KBM-7 (cell line): Measurements from ENCODE around the gene GATA1.

ENCODE experiments used
- DNase-seq: peaks from one replicate; pipeline ENCODE4 v3.0.0-alpha.2; 2015
- in situ Hi-C: fragments of 300-500 bp; cut with MboI; formaldehyde crosslinking; loops from 2 replicates; pipeline ENCODE4 v1.14.3; 2020; ENCODE audit warnings: low sequenced_read_pairs, low pct_unique_long_range_greater_than_20kb, mixed read lengths

The GATA1 gene

DNA sequence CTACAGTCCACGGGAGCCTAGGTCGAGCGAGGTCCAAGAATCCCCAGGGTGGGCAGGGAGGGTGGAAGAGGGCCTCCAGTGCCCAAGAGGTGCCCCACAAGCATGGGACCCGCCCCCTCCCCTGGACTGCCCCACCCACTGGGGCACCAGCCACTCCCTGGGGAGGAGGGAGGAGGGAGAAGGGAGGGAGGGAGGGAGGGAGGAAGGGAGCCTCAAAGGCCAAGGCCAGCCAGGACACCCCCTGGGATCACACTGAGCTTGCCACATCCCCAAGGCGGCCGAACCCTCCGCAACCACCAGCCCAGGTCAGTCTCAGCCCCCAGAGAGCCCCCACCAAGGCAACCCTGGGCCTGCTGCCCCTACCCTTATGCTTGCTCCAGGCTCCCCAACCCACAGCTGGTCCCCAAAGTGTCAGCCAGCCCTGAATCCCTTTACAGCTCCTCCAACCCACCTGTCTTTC, at the start of gene GATA1:
Gene GATA1, plus strand, starts transcription at position 250 of the 460 bp plus-strand sequence. CDS start 4,520 bp downstream, outside the sequence.
- in situ Hi-C loops: no loop called here

GRCh38 chrX:48736878-48737212, 49.5 kb upstream of the GATA1 start:
- in situ Hi-C loops: no loop called here
- DNase-seq: no peak

More for the DNA sequence above, at the start of gene GATA1:
- DNase-seq: no peak

- DNase-seq: peak; percentile 99
- in situ Hi-C loops: no loop called here
These were observed 49.0 kb upstream of the GATA1 start for GRCh38 chrX:48737213-48737938.

DNA sequence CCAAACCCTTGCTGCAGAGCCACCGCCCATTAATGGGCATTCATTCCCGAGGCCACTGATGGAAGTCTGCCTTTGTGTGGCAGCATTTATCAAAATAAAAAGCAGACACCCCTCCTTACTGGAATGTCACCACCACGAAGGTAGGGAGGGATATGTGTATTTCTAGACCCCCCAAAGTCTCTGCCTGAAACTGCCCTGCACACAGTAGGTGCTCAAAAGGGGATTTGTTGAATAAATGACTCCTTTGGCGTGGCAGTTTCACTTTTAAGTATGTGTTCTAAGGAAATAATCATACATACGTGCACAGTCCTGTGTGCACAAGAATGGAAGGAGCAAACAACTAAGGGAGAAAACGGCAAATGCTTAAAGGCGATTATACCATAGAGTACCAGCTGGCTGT, 48.5 kb upstream of the GATA1 start:
- in situ Hi-C loops: no loop called here
- no peak for DNase-seq

GRCh38 chrX:48741834-48742233, 44.6 kb upstream of the GATA1 start:
- DNase-seq: no peak
- in situ Hi-C loops: no loop called here

DNA sequence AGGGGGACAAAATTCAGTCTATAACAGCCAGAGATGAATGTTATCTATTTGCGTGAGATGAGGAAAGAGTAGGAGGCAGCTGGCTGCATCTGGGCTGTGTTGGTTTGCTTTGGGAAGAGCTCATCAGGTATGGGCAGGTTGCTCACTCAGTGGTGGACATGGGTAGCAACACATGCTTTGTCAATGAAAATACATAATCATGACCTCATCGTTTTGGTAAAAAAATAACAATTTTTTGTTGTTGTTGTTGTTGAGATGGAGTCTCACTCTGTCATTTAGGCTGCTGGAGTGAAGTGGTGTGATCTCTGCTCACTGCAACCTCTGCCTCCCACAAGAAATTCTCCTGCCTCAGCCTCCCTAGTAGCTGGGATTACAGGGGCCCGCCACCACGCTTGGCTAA, 41.2 kb upstream of the GATA1 start:
- no peak for DNase-seq
- in situ Hi-C loops: no loop called here

DNA sequence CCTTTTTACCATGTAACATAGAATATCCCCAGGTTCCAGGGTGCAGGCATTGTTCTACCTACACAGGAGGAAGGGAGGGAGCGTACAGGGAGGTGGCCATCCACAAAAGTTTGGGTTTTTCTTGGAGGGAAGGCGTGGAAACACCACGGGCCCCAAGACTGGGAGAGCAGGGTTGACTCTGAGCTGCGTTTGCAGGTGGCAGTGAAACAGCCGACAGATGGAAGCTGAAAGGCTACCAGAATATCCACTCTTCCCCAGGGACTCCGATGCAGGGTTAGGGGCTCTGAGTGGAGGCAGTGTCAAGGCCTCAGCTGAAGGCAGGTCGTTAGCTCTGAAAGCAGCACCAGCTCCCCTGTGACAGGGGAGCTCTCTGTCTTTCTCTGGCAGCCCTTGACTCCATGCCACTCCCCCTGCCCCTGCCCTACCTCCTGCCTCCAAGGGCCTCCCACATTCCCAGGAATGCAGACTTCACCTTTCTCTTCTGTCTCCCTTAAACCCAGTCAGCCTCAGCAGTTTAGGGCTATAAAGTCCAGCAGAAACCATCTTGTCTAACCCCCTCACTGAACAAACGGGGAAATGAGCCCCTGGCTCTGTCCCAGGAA, 38.9 kb upstream of the GATA1 start:
- no peak for DNase-seq
- in situ Hi-C loops: no loop called here

DNA sequence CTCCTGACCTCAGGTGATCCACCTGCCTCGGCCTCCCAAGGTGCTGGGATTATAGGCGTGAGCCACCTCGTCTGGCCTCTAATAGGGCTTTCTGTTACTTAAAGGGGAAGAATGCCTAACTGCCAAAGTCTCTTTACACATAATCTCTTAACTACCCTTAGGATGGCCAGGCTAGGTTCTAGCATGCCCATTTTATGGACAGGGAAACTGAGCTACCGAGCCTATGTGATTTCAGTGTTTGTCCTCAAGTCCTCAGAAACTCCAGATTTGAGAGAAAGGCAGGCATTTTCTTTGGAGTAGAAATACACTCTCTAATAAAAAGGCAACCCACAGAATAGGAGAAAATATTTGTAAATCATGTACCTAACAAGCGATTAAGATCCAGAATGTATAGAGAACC, 37.2 kb upstream of the GATA1 start:
- in situ Hi-C loops: no loop called here

DNA sequence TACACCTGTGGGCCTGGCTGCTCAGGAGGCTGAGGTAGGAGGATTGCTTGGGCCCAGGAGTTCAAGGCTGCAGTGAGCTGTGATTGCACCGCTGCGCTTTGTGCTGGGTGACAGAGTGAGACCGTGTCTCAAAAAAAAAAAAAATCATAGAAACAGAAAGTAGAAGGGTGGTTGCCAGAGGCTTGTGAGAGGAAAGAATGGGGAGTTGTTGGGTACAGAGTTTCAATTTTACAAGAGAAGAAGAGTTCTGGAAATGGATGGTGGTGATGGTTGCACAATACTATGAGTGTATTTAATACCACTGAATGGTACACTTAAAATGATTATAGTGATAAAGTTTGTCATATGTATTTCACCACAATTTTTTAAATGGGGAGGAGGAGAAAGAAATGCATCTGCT, 35.0 kb upstream of the GATA1 start:
- in situ Hi-C loops: no loop called here
- DNase-seq: no peak

More for the DNA sequence above, 37.2 kb upstream of the GATA1 start:
- no peak for DNase-seq

DNA sequence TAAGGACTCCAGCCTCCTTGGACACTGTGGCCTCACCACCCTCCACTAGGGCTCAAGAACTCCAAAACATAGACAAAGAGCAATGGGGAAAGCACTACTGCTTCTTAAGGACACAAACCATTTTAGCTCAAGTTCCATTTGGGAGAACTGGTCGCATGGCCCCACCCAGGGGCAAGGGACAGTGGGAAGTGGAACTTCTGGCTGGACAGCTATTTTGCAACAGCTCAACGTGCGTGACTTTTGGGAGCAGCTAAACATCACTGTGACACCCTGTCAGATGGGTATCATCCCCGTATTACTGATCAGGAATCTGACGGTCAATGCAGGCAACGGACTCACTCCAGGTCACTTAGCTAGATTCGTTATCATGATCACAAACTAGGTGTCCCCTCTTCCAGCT, 33.9 kb upstream of the GATA1 start:
- DNase-seq: no peak
- in situ Hi-C loops: no loop called here

DNA sequence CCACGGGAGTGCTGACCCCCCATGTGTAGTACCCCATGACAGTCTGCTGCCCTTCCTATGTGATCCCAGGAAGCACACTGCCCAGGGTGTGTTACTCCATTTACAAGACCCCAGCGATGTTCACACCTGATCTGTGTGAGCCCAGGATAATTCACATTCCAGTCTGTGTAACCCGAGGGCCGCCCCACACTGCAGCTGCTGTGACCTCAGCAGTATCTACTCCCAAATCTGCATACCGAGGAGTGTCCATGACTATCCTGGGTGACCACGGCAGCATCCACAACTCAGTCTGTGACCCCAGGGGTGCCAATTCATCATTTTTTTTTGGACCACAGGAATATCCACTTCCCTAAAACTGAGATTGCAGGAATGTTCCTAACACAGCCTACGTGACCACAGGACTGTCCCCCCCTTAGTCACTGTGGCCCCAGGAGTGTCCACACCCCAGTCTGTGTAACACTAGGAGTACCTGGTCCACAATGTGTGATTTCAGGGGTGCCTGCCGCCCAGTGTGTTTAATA, 32.6 kb upstream of the GATA1 start:
- in situ Hi-C loops: no loop called here
- DNase-seq: no peak

GRCh38 chrX:48754238-48754637, 32.2 kb upstream of the GATA1 start:
- in situ Hi-C loops: no loop called here
- no peak for DNase-seq

DNA sequence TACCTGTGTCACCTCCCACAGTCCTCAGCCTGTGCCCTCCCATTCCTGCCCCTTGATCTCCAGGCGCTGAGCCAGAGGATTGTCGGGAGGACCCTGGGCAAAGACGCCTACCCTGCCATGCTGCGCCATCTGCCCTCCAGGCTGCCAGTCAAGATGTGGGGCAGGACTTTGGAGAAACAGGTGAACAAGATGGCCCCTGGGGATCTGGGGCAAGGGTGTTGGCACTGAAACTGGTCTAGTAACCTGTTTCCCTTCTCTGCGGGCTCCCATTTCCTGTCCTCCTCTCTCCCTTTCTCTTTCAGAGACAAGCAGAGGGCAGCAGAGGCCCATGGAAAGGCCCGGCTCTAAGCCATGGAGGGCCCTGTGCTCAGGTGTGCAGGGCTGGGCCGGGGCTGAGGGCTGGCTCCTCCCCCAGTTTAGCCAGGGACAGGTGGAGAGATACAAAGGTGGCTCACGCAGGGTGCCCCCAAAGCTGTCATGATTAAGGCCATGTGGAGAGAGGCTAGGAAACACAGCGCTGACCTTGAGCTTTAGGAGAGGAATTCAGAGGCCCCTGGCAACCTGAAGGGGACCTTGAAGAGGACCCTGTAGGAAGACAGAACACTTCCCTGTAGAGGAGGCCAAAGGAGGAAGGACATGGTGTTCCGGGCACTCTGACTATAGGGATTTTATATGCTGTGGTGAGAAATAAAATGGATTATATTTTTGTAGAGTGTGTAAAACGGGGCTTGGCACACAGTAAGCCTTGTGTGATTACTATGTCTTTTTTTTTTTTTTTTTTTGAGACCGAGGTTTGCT, 24.5 kb upstream of the GATA1 start, which contains the start of gene GLOD5:
Gene GLOD5, plus strand, starts transcription at position 74 of the 798 bp plus-strand sequence. Its CDS starts 44 bp downstream, at position 118.
- DNase-seq: peak; percentile 52

DNA sequence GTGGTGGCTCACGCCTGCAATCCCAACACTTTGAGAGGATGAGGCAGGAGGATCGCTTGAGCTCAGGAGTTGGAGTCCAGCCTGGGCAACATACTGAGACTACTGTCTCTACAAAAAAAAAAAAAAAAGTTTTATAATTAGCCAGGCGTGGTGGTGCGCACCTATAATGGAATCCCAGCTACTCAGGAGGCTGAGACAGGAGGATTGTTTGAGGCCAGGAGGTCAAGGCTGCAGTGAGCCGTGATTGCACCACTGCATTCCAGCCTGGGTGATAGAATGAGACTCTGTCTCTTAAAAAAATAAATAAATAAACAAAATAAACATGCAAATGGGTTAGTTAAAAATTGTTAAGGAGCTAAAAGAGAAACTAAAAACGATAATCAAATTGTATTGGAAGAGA, 17.2 kb upstream of the GATA1 start:
- no peak for DNase-seq
- in situ Hi-C loops: no loop called here

More for the DNA sequence above, 24.5 kb upstream of the GATA1 start, which contains the start of gene GLOD5:
- in situ Hi-C loops: no loop called here

DNA sequence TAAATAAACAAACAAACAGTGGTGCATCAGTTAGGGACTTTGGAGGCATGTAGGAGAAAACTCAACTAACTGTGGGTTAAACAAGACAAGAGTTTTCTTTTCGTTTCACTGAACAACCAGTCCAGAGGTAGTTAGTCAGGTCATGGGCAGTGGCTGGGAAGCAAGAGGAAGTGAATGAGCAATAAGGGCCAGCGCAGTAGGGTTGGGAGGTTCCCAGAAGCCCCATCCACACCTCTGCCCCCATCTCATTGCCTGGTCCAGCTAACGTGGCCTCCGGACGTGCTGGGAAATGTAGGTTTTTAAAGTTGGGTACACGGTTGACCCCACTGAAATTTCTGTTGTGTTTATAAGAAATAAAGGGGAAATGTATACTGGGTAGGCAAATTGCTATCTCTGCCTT, 16.1 kb upstream of the GATA1 start:
- in situ Hi-C loops: no loop called here
- DNase-seq: no peak

GRCh38 chrX:48772602-48773001, 13.8 kb upstream of the GATA1 start:
- DNase-seq: no peak
- in situ Hi-C loops: no loop called here

GRCh38 chrX:48776818-48777439, 9.5 kb upstream of the GATA1 start:
- DNase-seq: no peak
- in situ Hi-C loops: no loop called here

DNA sequence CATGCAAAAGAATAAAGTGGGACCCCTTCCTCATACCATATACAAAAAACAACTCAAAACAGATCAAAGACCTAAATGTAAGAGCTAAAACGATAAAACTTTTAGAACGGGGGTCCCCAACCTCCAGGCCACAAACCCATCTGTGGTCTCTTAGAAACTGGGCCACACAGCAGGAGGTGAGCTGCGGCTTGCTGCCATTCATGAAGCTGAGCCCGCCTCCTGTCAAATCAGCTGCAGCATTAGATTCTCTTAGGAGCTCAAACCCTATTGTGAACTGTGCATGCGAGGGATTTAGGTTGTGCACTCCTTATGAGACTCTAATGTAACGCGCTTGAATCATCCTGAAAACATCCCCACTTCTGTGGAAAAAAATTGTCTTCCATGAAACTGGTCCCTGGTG, 7.0 kb upstream of the GATA1 start:
- DNase-seq: no peak
- in situ Hi-C loops: no loop called here

DNA sequence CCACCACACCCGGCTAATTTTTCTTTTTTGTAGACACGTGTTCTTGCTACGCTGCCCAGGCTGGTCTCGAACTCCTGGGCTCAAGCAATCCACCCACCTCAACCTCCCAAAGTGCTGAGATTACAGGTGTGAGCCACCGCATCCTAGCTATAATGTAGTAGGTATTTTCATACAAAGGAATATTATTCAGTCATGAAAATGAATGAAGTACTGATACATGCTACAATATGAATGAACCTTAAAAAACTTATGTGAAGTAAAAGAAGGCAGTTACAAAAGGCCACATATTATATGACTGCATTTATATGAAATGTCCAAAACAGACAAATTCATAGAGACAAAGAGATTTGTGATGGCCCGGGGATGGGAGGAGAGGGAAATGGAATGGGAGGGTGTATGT, 4.7 kb upstream of the GATA1 start:
- in situ Hi-C loops: no loop called here
- DNase-seq: no peak
